Measurements from ENCODE around the gene ALDH1L1. TPM values are rescaled to one million over a fixed set of nuclear protein-coding genes. Genes with fewer than 3 reads are reported as not detected.

Gene ALDH1L1
- total RNA-seq, 1 experiment from 2014 or later = 0.41 TPM

DNA sequence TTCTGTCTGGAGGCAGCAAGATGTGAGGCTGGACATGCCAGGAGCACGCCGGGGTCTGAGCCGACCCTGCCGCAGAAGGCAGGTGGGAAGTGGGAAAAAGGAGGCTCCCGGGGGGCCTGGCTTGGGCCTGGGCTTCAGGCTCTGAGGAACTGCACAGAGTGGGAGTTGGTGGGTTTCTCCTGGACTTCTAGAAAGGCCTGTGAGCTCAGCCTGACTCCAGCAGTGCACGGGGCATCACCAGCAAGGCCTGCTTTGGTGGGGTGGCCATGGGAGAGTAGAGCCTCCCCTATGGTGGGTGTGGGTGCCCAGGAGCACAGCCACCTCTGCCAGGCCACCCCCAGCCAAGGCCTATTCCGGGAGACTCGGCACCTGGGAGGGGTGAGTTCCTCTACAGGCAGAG is 78.4 kb downstream of the ALDH1L1 start:
- Mint-ChIP-seq H3K9me3 (ENCODE audit: unreplicated experiment) (peaks cover 11% of the 10 kb centered on the region), H3K27ac (ENCODE audit: unreplicated experiment) (no peak overlapping the region), H3K4me1 (ENCODE audit: low read depth, unreplicated experiment) (no peaks in the 10 kb centered on the region), H3K4me3 (ENCODE audit: unreplicated experiment) (no peak overlapping the region), H3K36me3 (ENCODE audit: insufficient read depth, unreplicated experiment) (no peaks in the 10 kb centered on the region), H3K27me3 (ENCODE audit: insufficient read depth, unreplicated experiment) (no peaks in the 10 kb centered on the region)
- no peaks in the 10 kb centered on the region for H3K4me1 ChIP-seq
- CTCF ChIA-PET = no interaction called here
- TF ChIP-seq, protein P1, sequence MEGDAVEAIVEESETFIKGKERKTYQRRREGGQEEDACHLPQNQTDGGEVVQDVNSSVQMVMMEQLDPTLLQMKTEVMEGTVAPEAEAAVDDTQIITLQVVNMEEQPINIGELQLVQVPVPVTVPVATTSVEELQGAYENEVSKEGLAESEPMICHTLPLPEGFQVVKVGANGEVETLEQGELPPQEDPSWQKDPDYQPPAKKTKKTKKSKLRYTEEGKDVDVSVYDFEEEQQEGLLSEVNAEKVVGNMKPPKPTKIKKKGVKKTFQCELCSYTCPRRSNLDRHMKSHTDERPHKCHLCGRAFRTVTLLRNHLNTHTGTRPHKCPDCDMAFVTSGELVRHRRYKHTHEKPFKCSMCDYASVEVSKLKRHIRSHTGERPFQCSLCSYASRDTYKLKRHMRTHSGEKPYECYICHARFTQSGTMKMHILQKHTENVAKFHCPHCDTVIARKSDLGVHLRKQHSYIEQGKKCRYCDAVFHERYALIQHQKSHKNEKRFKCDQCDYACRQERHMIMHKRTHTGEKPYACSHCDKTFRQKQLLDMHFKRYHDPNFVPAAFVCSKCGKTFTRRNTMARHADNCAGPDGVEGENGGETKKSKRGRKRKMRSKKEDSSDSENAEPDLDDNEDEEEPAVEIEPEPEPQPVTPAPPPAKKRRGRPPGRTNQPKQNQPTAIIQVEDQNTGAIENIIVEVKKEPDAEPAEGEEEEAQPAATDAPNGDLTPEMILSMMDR (IDR thresholded peaks at IDR 0.05; ENCODE audit: insufficient read depth in 1 of 2, low read depth in 1 of 2, low read length in 1 of 2, severe bottlenecking in 1 of 2, unreplicated experiment in 1 of 2) = no peak
- intact Hi-C loops (cut with micrococcal nuclease; ENCODE audit: unreplicated experiment) = no loop called here
- POLR2A ChIA-PET = no interaction called here
- no peak for DNase-seq
- H3K36me3 ChIP-seq (ENCODE audit: control insufficient read depth, insufficient read depth, low read length) = no peaks in the 10 kb centered on the region
- no TSS peak for BruUV-seq (replicated peaks)
- no peaks in the 10 kb centered on the region for H3K27me3 ChIP-seq (replicated peaks; ENCODE audit: control insufficient read depth, insufficient read depth, low read length)
- H3K9me3 ChIP-seq = no peaks in the 10 kb centered on the region
- H3K4me3 ChIP-seq (ENCODE audit: low read depth, low read length) = no peak overlapping the region

DNA sequence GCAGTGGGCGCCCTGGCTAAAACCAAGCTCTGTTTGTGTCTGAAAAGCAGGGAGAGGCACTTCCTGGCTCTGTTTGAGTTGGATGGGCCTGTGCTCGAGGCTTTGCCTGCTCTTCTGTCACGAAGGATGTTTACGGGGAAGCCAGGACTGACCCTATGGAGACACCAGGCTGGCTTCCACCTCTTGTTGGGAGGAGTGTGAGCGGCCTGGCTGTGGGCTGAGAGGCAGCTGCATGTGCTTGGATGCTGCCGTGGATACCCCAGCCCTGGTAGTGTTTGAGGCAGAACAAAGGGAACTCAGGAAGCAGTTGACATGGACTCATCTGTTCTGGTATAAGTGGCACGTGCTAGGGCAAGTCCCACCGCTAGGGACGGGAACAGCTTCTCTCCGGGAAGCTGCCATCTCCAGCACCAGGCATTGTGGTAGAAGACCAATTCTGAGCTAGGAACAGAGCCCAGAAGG is 78.8 kb downstream of the ALDH1L1 start:
- Histone ChIP-seq H3K4me3 (ENCODE audit: low read depth, low read length) (no peak overlapping the region), H3K9me3 (no peaks in the 10 kb centered on the region), H3K27me3 (replicated peaks; ENCODE audit: control insufficient read depth, insufficient read depth, low read length) (no peaks in the 10 kb centered on the region), H3K36me3 (ENCODE audit: control insufficient read depth, insufficient read depth, low read length) (no peaks in the 10 kb centered on the region), H3K4me1 (no peaks in the 10 kb centered on the region)
- H3K36me3 Mint-ChIP-seq (ENCODE audit: insufficient read depth, unreplicated experiment) = no peaks in the 10 kb centered on the region
- BruUV-seq (replicated peaks) = no TSS peak
- TF ChIP-seq, protein P1 (IDR thresholded peaks at IDR 0.05; ENCODE audit: insufficient read depth in 1 of 2, low read depth in 1 of 2, low read length in 1 of 2, severe bottlenecking in 1 of 2, unreplicated experiment in 1 of 2) = no peak
- DNase-seq = no peak
- H3K9me3 Mint-ChIP-seq (ENCODE audit: unreplicated experiment) = peaks cover 15% of the 10 kb centered on the region
- no peak overlapping the region for H3K4me3 Mint-ChIP-seq (ENCODE audit: unreplicated experiment)
- no peaks in the 10 kb centered on the region for H3K4me1 Mint-ChIP-seq (ENCODE audit: low read depth, unreplicated experiment)
- no peaks in the 10 kb centered on the region for H3K27me3 Mint-ChIP-seq (ENCODE audit: insufficient read depth, unreplicated experiment)
- POLR2A ChIA-PET = no interaction called here
- no peak overlapping the region for H3K27ac Mint-ChIP-seq (ENCODE audit: unreplicated experiment)
- CTCF ChIA-PET = no interaction called here
- intact Hi-C loops (cut with micrococcal nuclease; ENCODE audit: unreplicated experiment) = no loop called here

DNA sequence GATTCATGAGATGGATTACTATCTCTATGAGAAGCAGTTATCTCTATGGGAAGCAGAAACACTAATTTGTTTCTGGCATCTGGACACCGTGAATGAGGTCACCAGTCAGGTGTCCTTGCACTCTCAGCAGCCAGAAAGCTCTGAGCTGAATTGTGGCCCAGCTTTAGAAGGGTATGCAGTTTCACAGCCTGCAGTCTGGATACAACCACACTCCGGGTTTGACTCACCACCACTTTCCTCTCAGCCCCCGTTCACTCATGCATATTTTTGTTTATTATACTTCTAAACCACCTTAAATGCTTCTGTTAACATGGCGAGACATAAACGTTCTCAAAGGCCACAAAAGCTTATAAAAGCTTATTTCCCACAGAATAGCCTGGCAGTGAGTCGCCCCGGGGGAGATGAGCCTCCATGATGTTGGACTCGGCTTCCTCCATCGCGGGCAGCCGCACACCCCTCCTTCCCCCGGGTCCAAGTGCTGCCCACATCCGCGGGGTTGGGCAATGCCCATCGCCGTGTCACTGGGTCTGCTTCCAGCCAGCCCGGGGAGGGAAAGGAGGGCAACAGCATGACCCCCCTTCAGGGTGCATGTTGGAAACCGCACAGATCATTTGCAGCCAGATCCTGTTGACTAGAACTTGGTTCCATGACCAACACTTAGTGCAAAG is 79.6 kb downstream of the ALDH1L1 start:
- no TSS peak for BruUV-seq (replicated peaks)
- peaks cover 2% of the 10 kb centered on the region; the same call in 1 of the 2 replicates for H3K9me3 ChIP-seq
- POLR2A ChIA-PET = no interaction called here
- Mint-ChIP-seq H3K27ac (ENCODE audit: unreplicated experiment) (no peak overlapping the region), H3K4me3 (ENCODE audit: unreplicated experiment) (no peak overlapping the region), H3K36me3 (ENCODE audit: insufficient read depth, unreplicated experiment) (no peaks in the 10 kb centered on the region), H3K4me1 (ENCODE audit: low read depth, unreplicated experiment) (no peaks in the 10 kb centered on the region), H3K9me3 (ENCODE audit: unreplicated experiment) (peaks cover 16% of the 10 kb centered on the region), H3K27me3 (ENCODE audit: insufficient read depth, unreplicated experiment) (no peaks in the 10 kb centered on the region)
- intact Hi-C loops (cut with micrococcal nuclease; ENCODE audit: unreplicated experiment) = no loop called here
- no peaks in the 10 kb centered on the region for H3K27me3 ChIP-seq (replicated peaks; ENCODE audit: control insufficient read depth, insufficient read depth, low read length)
- no peak overlapping the region for H3K4me3 ChIP-seq (ENCODE audit: low read depth, low read length)
- no peaks in the 10 kb centered on the region for H3K36me3 ChIP-seq (ENCODE audit: control insufficient read depth, insufficient read depth, low read length)
- CTCF ChIA-PET = interaction anchor here (0.7 kb wide), 1 partner anchor 438 kb away, joined by 3 read pairs; no protein-coding TSS in a partner anchor
- TF ChIP-seq, protein P1 (IDR thresholded peaks at IDR 0.05; ENCODE audit: insufficient read depth in 1 of 2, low read depth in 1 of 2, low read length in 1 of 2, severe bottlenecking in 1 of 2, unreplicated experiment in 1 of 2) = no peak
- H3K4me1 ChIP-seq = no peaks in the 10 kb centered on the region
- DNase-seq = no peak

Measured in Caco-2 (cell line).